Muscle of back (tissue), 11 donors: ENCODE measurements around the gene MYO5C. TPM values are rescaled to one million over a fixed set of nuclear protein-coding genes. Genes with fewer than 3 reads are reported as not detected.
"Not testable (repeated sequence)": the region's sequence is repeated elsewhere in the genome, so short reads cannot be mapped to it uniquely, and the experiment has no call there.

ENCODE experiments used
- DNase-seq, 3 donors: peaks; one replicate each; pipeline versions ENCODE4 v3.0.0 to v3.0.0-alpha.2; 2013
- polyA plus RNA-seq, 10 donors: library from polyadenylated mRNA; unstranded; fragments of 120-200 nt; gene quantifications; one replicate each; pipeline ENCODE4 v1.2.1, GENCODE V29; 2013; ENCODE audit not compliant: insufficient read length in 10 of 10

MYO5C gene
- polyA plus RNA-seq, 10 donors = 4.0 to 11.8 (median 6.7) TPM

DNA sequence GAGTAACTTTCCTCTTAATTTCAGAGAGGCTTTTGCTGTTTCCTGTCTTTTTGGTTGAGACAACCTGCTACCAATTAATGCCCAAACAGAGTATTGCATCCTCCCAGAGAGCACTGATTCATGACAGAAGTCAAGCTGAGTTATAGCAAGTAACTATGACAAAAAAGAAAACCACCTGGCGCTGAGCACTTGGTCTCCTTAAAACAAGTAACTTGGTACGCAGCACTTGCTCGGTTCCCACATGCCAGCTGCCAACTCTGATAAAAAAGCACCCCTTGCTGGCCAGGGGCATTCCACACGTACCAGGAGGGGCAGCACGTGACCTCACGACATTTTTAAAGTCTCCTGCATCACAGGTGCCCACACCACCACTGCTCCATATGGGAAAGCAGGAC lies 13.5 kb upstream of the MYO5C start:
- DNase-seq = no peak

DNA sequence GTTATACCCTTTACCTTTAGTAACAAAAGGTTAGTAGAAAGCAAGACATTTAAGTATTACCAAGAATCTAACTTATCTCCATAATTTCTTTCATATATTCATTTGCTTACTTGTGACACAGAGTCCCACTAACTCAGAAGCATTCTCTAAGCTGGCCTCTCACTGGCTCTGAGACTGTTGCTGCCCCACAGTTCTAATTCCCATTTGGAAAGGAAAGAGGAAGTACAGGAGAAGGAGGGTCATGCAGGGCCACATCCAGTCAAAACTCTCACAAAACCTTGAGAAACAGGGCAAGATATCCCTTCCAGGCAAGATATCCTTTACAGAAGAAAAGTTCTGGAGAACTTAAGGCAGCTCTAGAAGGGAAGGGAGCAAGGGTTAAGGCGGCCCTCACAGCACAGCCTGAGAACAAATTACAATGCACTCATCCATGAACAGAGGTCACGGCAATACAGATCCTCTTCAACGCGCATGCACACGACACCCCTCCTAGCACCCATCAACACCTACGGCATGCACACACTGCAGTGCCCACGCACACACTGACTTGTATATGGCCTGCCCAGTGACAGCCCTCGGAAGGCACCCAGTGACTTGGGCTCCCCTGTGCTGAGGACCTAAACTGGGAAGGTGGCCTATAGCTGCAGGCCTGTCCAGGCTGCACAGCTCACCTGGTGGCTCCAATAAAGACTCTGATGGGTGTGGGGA lies 13.0 kb upstream of the MYO5C start:
- DNase-seq = no peak

DNA sequence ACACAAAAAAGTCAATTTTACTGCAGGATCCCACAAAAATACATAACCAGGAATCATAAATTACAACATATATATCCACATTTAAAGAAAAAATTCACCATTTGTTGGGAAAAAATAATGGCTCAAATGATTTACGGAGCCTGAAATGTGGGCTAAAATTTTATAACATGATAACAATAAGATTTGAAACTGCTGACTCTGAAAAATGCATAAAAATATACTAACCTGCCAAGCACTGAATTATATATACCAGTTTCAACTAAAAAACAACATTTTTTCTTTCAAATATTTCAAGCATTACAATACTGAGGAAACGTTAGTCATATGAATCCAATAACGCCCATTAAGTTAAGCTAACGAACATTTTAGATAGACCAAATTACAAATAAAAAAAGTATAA lies 12.2 kb upstream of the MYO5C start:
- DNase-seq = no peak

DNA sequence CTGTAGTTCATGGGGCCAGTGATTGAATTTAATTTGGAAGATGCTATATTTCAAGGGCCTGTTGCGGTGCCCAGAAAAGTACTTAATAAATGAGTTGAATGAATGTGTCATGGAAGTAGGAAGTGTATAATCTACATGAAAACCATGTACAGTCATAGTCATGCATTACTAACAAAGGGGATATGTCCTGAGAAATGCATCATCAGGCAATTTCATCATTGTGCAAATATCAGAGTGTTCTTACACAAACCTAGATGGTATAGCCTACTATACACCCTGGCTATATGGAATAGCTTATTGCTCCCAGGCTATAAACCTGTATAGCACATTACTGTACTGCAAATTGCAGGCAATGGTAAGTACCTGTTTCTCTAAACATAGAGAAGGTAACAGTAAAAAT lies 10.7 kb upstream of the MYO5C start:
- peak in 1 of 3 donors; percentile 10 for DNase-seq

DNA sequence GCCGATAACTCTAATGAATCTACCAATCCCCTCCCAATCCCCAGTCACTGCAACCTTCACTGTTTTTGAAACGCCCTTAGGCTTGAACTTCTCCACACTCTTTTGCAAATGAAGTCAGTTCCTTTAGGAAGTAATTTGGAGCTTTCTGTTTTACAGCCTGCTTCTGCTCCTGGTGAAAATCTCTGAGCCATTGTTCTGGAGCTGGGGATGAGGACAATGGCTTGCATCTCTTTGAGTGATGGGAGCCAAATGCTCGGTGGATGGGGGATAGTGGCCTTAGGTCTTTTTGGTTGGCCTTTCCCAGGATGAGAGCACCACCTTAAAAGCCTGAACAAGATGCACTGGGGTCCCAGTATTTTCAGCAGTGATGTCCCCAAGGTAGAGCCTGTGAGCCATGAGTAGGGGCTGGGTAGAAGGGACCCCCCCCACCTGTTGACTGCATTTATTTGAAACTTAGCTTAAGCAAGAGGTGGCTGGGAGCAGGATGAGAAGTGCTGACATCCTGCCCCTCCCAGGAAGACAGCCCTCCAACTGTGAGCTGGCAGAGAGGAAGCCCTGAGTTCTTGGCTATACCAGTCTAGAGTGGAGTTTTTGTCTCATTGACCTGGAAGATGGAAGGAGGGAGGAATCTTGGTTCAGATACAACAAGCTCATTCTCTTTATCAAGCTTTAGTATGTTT lies 7.6 kb upstream of the MYO5C start:
- DNase-seq = no peak

DNA sequence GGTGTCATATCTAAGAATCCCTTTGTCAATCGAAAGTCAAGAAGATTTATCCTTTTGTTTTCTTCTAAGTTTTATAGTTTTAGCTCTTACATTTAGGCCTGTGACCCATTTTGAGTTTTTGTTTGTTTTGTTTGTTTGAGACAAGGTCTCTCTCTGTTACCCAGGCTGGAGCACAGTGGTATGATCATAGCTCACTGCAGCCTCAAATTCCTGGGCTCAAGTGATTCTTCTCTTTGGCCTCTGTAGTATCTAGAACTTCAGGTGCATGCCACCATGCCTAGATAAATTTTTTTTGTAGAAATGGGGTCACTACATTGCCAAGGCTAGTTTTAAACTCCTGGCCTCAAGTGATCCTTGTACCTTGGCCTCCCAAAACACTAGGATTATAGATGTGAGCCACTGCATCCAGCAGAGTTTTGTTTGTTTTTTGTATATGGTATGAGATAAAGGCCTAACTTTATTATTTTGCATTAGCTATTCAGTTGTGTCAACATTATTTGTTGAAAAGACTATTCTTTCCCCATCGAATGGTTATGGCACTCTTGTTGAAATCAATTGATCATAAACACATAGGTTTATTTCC lies 5.8 kb upstream of the MYO5C start:
- DNase-seq = no peak

DNA sequence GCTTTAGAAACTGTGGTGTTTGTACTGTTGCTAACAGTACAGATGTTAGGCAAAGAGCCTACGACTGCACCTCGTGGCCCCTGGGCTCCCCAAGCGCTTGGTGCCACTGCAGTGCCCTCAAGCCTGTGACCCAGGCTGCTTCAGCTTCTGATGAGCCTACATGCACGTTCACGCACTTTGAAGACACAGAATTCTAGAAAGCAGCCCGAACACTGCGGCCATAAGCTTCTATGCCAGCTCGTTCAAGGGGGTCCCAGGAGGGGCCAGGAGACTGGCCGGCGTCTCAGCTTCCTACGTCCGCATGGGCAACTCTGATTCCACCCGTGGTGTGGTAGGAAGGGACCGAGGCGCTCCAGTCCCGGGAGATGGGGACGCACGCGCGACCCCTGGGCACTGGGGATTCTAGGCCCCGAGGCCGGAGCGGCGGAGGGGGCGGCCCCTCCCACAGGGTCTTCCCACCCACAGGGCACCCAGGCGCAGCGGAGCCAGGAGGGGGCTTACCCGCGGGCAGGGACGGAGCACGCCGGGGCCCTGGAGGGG lies 653 bp downstream of the MYO5C start:
- DNase-seq = peak in 1 of 3 donors; percentile 34

DNA sequence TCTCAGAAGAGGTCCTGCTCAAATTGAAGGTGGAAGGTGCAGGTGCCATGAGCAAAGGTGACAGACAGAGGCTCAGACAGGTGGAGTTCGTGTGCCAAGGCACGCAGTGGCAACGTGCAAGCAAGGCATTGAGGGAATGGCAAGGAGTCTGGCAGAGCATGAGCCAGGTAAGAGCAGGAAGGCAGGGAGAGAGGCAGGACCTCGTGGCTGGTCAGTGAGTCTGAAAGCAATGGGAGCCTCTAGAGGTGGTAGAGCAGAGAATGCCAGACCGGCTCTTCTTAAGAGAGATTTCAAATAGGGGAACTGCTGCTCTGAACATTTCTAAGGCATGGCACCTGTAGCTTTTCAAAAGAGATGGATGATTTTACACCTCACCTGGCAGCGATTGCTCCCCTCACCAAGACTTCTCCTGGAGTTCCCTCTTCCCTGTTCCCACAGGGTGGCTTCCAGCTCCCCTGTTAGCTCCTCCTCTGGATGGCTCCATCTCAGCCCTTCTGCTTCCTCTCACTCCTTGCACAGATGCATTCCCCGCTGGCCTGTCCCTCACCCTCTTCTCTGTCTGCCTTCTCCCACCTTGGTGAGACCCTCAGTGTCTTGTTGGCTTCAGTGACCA lies 2.7 kb downstream of the MYO5C start:
- DNase-seq = no peak

DNA sequence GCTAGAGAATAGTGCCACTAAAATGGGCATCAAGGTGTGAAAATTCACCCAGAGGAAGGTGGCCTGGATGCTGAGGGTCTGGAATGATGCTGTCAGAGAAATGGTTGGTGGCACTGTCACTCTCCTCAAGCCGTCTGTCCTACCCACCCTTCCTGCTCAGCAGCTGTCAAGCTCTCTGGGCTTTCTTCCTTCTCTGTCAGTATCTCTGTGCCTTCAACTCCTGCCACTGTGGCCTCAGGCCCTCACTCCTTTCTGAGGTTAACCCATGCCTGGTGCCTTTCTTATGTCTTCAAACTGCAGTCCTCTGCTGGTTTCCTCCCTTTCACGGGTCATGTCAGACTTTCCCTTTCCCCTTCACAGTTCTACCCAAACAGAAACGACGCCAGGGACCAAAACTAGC lies 4.4 kb downstream of the MYO5C start:
- no peak for DNase-seq

DNA sequence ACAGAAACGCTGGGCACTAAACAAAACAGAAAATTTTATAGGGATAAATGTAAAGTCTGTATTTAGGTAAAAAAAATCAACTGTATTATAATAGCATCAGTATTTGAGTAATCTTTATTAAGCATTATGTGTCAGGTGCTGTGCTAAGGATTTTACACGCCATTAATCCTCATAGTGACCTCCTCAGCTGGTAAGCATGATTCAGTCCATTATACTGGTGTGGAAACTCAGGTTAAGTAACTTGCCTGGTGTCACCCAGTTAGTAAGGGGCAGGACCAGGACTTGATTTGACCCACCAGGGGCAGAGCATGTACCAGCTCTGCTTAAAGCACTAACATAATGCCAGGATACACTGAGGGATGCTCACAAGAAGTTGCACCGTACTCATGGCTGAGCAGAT lies 4.8 kb downstream of the MYO5C start:
- no peak for DNase-seq

DNA sequence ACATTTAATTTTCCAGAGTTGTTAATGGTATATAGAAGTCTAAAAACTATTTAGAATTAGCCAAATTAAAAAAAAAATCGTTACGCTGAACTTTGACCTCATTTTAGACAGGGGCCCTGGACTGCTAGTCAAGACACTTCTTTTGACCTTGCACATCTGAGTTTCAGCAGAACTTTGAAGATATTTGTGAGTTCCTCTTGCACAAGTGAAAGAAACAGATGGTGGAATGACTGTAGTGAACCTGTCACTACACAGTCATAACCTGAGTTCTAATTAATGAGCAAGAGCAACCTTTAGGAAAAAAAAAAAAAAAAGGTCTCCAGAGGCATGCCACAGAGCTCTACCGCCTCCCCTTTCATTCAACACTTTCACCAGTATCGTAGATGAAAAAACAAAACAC lies 5.3 kb downstream of the MYO5C start:
- no peak for DNase-seq

DNA sequence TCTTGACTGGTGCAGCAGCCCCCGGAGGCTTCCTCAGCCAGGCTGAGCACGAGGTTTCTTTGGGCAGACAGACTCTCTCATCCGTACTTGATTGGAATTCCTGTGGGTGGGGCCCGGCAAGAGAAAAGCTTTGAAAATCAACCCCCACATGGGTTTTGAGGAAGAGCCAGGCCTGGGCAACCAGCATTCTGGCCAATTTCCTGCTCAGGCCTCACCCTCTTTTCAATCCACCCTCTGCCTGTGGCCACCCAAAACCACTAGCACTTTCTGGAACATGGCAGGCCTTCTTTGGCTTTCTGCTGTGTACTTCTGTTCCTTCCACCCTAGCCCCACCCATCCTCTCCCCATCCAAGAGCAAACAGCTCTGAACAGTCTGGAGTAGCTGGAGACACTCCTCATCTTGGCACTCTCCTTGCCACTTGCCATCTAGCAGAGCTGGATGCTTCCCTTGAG lies 5.9 kb downstream of the MYO5C start:
- no peak for DNase-seq

DNA sequence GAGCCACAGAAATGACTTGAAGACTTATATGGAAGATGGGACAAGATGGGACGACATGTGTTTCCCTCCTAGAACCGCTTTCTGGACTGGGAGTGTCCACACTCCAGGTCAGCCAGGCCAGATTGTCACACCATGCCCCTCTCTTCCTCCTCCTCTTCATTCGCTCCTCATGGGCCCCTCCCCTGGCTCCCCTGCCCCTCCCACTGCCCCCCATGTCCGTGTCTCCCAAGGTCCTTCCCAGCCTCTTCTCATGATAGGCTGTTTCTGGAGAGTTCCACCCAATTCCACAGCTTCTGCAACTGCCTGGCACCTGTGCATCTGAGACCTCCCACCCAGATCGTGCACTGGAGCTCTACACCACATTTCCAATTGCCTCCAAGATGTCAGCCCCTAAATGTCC lies 6.6 kb downstream of the MYO5C start:
- no peak for DNase-seq

DNA sequence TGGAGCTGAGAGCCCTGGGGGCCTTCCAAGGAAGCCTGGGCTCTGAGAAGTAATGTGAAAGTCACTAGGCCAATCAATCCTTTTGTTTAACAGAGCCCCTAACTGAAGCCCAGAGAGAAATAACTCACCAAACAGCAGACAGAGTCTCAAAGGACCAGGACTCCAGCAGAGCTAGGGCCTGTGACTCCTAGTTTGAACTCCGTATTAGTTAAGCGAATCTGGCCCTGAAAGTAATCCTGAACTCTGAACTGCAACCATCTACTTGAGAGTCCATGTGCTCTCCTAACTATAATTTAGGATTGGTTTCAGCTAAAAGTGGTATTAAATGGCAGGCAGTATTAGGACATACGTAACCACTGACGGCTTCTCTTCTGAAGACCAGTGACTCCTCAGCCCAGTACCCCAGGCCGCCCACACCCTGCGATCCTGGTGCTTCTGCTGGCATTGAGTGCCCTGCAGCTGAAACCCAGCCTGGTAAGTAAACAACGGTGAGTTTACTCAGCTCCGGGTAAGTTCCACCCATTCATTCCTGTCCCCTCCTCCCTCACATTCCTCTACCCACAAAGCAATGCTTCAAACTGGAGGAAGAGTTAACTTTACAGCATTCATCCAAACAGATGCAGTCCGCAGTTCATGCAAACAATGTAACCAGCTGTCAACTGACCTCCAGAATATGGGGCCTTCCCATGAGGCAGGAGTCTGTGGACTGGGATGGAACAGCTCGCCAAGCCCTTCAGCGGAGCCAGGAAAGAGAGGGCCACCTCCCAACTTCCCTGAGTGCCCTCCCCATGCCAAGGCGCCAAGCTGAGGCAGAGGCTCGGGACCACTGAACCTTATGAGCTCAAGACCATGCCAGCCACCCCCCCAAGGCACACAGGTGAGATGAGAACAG lies 7.3 kb downstream of the MYO5C start:
- peak in 1 of 3 donors; percentile 20 for DNase-seq

DNA sequence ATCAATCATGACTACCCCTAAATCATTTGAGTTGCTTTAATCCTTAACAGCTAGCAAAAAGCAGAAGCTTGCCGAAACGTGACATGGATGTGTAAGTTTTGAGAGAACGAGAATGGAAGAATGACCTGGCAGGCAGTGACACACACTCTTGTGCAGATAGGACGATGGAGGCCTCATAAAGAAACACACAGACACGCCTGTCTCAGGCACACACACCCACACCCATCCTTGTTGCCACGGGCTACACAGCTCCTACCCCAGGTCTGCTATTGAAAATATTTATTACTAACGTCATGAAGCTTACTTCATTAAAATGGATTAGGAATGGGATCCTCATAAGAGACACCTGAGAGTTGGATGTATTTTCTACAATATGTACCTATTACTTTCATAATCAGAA lies 8.5 kb downstream of the MYO5C start:
- DNase-seq = no peak

DNA sequence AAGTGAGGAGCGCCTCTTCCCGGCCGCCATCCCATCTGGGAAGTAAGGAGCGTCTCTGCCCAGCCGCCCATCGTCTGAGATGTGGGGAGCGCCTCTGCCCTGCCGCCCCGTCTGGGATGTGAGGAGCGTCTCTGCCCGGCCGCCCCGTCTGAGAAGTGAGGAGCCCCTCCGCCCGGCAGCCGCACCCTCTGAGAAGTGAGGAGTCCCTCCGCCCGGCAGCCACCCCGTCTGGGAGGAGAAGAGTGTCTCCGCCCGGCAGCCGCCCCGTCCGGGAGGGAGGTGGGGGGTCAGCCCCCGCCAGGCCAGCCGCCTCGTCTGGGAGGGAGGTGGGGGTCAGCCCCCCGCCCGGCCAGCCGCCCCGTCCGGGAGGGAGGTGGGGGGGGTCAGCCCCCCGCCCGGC lies 9.7 kb downstream of the MYO5C start:
- DNase-seq = not testable (repeated sequence)

DNA sequence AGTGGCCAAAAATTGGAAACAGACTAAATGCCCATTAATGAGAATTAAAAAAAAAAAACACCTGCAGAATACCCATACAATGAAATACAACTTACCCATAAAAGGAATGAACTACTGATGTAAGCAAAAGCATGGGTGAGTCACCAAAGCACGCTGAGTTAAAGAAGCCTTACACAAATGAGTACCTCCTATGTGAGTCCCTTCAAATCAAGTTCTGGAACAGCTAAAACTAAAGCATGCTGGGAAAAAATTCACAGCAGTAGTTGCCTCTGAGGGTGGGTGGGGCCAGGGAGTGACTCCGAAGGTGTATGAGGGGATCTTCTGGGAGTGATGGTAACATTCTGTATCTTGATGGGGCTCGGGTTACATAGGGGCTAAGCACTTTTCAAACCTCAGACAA lies 11.4 kb downstream of the MYO5C start:
- no peak for DNase-seq

DNA sequence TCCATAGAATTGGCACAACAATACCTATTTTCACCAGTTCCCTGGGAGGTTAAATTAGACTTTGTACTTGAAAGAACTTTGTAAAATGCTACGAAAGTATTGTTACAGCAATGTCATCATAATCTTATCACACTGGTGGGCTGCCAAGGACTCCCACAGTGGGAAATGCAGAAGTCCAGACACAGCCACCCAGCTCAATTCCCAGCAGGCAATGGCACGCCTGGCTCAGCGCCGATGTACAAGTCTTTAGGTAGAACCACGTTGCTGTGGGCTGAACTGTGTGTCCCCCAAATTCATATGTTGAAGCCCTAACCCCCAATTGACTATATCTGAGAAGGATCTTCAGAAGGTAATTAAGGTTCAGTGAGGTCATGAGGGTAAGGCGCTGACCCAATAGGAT lies 12.3 kb downstream of the MYO5C start:
- DNase-seq = no peak

DNA sequence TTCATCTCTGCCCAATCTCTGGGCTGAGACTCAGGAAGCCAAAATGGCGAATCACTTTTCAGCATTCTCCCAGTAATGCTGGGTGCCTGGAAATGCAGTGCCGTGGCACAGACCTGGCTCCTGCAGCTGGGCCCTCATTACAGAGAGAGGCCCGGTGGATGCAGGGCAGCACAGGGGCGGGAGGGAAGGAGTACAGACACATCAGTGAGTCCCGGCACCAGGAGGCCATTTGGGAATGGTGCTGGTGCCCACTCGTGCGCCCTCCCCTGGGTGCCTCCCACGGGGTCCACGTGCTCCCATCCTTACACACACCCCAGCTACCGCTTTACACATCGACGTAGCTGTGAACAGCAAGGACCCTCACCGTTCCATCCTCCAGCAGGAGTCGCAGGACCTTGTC lies 13.2 kb downstream of the MYO5C start:
- no peak for DNase-seq

DNA sequence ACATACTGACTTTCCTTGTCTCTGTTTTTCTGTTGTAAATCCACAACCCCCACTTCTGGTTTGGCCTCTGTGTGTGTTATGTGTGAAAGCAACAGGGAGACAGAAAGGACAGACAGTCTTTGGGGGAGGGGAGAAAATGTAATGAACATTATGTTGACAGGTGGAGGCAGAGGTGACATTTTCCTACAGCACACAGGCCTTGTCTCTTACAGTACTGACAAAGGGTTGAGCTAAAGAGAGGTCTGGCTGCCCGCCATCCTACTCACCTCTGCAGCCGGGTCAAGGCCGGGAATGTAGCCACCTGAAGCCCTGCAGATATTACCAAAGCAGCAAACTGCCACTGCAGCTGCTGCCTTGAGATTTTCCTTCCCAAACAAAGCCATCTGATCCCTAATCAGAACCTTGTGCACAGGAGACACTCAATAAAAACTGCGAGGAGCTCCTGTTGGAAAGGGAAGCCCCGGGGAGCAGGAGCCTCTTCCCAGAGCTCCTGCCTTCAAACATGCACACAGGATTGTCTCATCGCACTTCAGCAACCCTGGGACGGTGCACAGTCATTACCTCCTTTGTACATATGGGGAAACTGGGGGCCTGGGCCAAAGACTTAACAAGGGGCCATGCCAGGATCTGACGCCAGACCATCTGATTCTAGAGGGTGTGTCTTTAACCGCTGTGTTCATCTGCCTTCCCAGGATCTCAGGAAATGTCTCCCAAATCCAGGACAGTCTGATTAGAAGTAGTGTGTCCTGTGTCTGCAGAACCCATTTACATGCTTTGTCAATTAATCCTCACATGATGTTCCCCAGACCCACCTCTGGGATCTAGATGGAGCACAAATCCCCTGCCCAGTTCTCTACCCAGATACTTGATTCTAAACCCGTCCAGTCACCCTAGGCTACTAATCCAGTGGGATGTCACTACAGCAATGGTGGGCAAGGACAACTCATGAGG lies 14.2 kb downstream of the MYO5C start:
- no peak for DNase-seq
